ENCODE measurements around the gene XPO5.

Gene XPO5

DNA sequence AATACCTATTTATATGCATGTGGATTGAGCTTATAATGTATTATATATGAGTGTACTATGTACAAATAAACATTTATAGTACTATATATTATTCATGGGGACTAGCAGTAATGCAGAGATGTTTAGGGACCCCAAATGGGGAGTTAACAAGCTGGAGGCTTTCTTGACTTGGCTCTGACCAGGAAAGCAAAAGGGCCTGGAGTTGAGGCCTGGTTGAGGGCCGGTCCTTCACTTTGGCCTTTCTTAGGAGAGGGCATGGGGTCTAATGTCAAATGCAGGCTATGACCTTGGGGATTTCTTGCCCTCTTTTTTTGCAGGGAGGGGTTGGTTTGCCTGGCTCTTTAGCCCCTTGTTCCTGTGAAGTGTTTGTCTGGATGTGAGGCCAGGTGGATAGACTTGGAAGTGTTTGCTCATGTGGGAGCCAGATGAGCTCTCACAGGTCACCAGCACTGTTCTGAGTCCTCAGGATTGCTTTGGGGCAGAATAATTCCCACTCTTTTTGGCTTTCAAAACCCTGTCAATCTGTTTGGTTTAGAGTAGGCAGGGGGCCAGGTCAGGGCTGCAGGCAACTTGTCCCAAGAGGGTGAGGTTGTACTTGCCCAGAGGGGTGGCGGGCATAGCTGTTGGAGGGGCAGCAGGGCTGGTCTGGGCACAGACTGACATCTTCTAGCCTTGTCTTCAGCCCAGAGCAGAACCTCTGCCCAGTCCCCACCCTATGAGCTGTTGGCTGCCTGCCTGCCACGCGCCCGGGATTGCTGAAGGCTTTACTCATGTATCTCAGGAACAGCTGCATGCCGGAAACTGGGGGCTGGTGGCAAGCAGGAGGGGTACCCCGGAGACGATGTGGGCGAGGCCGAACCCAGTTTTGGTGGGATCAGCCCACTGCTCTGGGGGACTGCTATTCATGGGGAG lies 83.8 kb downstream of the XPO5 start:
- H3K4me3 ChIP-seq (ENCODE audit: low read length): peak overlapping the region; percentile 17; the same call in 1 of the 2 replicates
- TF ChIP-seq, protein P1, sequence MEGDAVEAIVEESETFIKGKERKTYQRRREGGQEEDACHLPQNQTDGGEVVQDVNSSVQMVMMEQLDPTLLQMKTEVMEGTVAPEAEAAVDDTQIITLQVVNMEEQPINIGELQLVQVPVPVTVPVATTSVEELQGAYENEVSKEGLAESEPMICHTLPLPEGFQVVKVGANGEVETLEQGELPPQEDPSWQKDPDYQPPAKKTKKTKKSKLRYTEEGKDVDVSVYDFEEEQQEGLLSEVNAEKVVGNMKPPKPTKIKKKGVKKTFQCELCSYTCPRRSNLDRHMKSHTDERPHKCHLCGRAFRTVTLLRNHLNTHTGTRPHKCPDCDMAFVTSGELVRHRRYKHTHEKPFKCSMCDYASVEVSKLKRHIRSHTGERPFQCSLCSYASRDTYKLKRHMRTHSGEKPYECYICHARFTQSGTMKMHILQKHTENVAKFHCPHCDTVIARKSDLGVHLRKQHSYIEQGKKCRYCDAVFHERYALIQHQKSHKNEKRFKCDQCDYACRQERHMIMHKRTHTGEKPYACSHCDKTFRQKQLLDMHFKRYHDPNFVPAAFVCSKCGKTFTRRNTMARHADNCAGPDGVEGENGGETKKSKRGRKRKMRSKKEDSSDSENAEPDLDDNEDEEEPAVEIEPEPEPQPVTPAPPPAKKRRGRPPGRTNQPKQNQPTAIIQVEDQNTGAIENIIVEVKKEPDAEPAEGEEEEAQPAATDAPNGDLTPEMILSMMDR (conservative IDR thresholded peaks at IDR 0.05; ENCODE audit: low read length): no peak
- DNase-seq (ENCODE audit: low read depth): peak; percentile 80

- DNase-seq (ENCODE audit: low read depth): no peak
- no peak overlapping the region for H3K4me3 ChIP-seq (ENCODE audit: low read length)
- TF ChIP-seq, protein P1 (conservative IDR thresholded peaks at IDR 0.05; ENCODE audit: low read length): no peak
Measured at GRCh38 chr6:43490523-43490939, 85.3 kb downstream of the XPO5 start.

DNA sequence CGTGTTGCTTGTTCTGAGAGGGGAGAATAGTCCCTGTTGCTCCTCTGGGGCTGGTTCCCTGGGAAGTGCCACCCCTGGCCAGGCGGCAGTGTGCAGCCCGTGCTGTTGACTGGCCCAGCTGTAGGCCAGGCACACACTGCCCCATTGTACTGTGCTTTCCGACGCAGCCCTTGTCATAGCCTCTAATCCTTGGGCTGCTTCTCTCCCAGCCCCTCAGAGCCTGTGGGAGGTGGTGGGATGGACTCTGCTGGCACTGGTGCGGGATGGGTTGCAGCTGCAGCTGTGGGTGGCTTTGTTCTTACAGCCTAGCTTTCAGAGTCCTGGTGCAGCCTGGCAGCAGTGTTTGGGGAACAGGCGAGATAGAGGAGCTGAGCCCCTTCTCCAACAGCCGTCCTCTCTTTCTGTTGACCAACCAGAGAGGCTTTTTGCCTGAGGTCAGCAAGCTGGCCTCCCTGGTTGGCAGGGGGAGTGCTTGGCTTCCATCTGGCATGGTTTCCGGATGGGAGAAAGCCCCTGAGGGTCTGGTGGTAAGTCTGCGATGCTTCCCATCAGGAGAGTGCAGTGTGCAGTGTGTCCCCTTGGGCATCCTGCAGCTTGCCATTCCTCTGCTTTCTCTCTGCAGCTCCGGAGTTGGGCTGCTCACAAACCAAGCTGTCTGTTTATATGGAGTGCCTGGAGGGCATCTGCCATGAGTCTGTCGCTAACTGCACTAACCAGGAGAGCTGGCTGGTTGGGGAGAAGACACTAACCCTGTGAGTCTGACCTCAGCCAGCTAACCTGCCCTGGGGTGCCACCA lies 86.4 kb downstream of the XPO5 start:
- no peak overlapping the region for H3K4me3 ChIP-seq (ENCODE audit: low read length)
- TF ChIP-seq, protein P1 (conservative IDR thresholded peaks at IDR 0.05; ENCODE audit: low read length): no peak
- DNase-seq (ENCODE audit: low read depth): no peak

DNA sequence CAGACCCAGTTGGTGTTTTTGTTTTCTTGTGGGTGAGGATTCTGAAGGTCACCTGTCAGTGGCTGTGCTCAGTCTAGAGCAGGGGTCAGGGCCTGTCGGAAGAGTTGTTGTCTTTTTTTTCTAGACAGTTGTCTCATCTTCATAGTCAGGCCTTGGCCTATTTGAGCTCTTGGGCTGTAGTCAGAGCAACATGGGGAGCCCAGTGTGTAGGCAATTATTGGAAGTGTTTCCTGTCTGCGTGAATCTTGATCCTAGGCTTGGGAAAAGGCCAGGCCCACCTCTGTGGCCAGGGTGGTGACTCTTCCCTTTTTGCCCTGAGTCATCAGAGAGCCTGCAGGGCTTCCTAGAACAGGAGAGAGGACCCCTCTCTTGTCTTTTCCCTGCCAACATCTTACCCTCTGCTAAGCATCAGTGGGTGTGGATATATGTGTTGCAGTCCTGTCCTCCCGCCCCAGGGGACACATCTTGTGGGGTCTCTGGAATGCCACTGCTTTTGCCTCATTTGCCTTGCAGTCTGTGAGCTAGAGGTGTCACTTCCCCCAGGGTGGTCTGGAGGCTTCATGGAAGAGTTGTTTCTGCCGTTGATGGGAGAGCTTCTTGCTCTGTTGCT lies 87.1 kb downstream of the XPO5 start:
- no peak overlapping the region for H3K4me3 ChIP-seq (ENCODE audit: low read length)
- DNase-seq (ENCODE audit: low read depth): peak; percentile 51
- TF ChIP-seq, protein P1 (conservative IDR thresholded peaks at IDR 0.05; ENCODE audit: low read length): no peak

GRCh38 chr6:43481591-43482236 lies 94.1 kb downstream of the XPO5 start:
- no peak for DNase-seq (ENCODE audit: low read depth)
- TF ChIP-seq, protein P1 (conservative IDR thresholded peaks at IDR 0.05; ENCODE audit: low read length): no peak
- no peak overlapping the region for H3K4me3 ChIP-seq (ENCODE audit: low read length)

- TF ChIP-seq, protein P1 (conservative IDR thresholded peaks at IDR 0.05; ENCODE audit: low read length): no peak
- no peak for DNase-seq (ENCODE audit: low read depth)
- no peak overlapping the region for H3K4me3 ChIP-seq (ENCODE audit: low read length)
Measured at GRCh38 chr6:43481075-43481474, 94.8 kb downstream of the XPO5 start.

Data from AG10803 (cell line).